ENCODE results near the gene MAP4K1.
"Not testable (repeated sequence)": the region's sequence is repeated elsewhere in the genome, so short reads cannot be mapped to it uniquely, and the experiment has no call there.

MAP4K1 gene

GRCh38 chr19:38554676-38555141 is 63.0 kb downstream of the MAP4K1 start:
- no peak overlapping the region for H3K9ac ChIP-seq (ENCODE audit: low read depth, low read length)
- H3K27me3 ChIP-seq (ENCODE audit: insufficient read depth, low read length): no peaks in the 10 kb centered on the region
- H3K4me1 ChIP-seq (ENCODE audit: insufficient read depth, low read length): no peaks in the 10 kb centered on the region
- H3K4me3 ChIP-seq (ENCODE audit: low read length): no peak overlapping the region
- no peak overlapping the region for H3K27ac ChIP-seq (ENCODE audit: low read depth, low read length)
- no peaks in the 10 kb centered on the region for H3K9me3 ChIP-seq (ENCODE audit: insufficient read depth, low read depth, low read length)
- 82% methylated on average over 3 of the region's 3 CpGs for WGBS
- H3K36me3 ChIP-seq (ENCODE audit: insufficient read depth, low read length): 0 out of 2 replicates have a peak, but pooled peaks cover 4% of the 10 kb centered on the region

- not testable (repeated sequence) for H3K9ac ChIP-seq (ENCODE audit: low read depth, low read length); H3K4me1 ChIP-seq (ENCODE audit: insufficient read depth, low read length); H3K4me3 ChIP-seq (ENCODE audit: low read length); H3K27ac ChIP-seq (ENCODE audit: low read depth, low read length); H3K9me3 ChIP-seq (ENCODE audit: insufficient read depth, low read depth, low read length); H3K36me3 ChIP-seq (ENCODE audit: insufficient read depth, low read length); H3K27me3 ChIP-seq (ENCODE audit: insufficient read depth, low read length)
- 100% methylated on average over 1 of the region's 1 CpG for WGBS
Observed at GRCh38 chr19:38553239-38553638, 64.5 kb downstream of the MAP4K1 start.

- Histone ChIP-seq H3K27me3 (ENCODE audit: insufficient read depth, low read length) (no peaks in the 10 kb centered on the region), H3K4me3 (ENCODE audit: low read length) (no peak overlapping the region), H3K27ac (ENCODE audit: low read depth, low read length) (no peak overlapping the region), H3K4me1 (ENCODE audit: insufficient read depth, low read length) (no peaks in the 10 kb centered on the region), H3K36me3 (ENCODE audit: insufficient read depth, low read length) (0 out of 2 replicates have a peak, but pooled peaks cover 4% of the 10 kb centered on the region), H3K9me3 (ENCODE audit: insufficient read depth, low read depth, low read length) (no peaks in the 10 kb centered on the region), H3K9ac (ENCODE audit: low read depth, low read length) (no peak overlapping the region)
- WGBS: 88% methylated on average over 6 of the region's 6 CpGs
Observed at GRCh38 chr19:38551450-38551813, 66.3 kb downstream of the MAP4K1 start.

DNA sequence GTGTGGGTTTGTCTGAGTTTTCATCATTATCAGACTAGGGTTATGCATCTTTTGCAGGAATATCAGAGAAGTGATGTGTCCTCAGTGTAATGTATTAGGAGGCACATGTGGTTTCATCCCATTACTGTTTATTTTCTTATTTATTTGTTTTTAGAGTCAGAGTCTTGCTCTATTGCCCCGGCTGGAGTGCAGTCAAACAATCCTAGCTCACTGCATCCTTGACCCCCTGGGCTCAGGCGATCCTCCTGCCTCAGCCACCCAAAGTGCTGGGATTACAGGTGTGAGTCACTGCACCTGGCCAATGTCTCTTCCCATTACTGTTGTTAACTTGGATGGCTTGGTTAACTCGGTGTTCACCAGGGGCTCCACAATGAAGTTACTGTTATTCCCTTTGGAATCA is 67.4 kb downstream of the MAP4K1 start:
- H3K4me1 ChIP-seq (ENCODE audit: insufficient read depth, low read length): no peaks in the 10 kb centered on the region
- H3K27ac ChIP-seq (ENCODE audit: low read depth, low read length): no peak overlapping the region
- WGBS: 93% methylated on average over 3 of the region's 3 CpGs

GRCh38 chr19:38549942-38550341 is 67.8 kb downstream of the MAP4K1 start:
- no peak overlapping the region for H3K27ac ChIP-seq (ENCODE audit: low read depth, low read length)
- H3K4me1 ChIP-seq (ENCODE audit: insufficient read depth, low read length): no peaks in the 10 kb centered on the region
- 84% methylated on average over 4 of the region's 4 CpGs for WGBS
- no peaks in the 10 kb centered on the region for H3K27me3 ChIP-seq (ENCODE audit: insufficient read depth, low read length)
- no peaks in the 10 kb centered on the region for H3K9me3 ChIP-seq (ENCODE audit: insufficient read depth, low read depth, low read length)
- no peak overlapping the region for H3K4me3 ChIP-seq (ENCODE audit: low read length)
- no peak overlapping the region for H3K9ac ChIP-seq (ENCODE audit: low read depth, low read length)
- H3K36me3 ChIP-seq (ENCODE audit: insufficient read depth, low read length): 0 out of 2 replicates have a peak, but pooled peaks cover 4% of the 10 kb centered on the region

More for the DNA sequence above, 67.4 kb downstream of the MAP4K1 start:
- Histone ChIP-seq H3K4me3 (ENCODE audit: low read length) (no peak overlapping the region), H3K27me3 (ENCODE audit: insufficient read depth, low read length) (no peaks in the 10 kb centered on the region), H3K36me3 (ENCODE audit: insufficient read depth, low read length) (0 out of 2 replicates have a peak, but pooled peaks cover 4% of the 10 kb centered on the region), H3K9me3 (ENCODE audit: insufficient read depth, low read depth, low read length) (no peaks in the 10 kb centered on the region), H3K9ac (ENCODE audit: low read depth, low read length) (no peak overlapping the region)

DNA sequence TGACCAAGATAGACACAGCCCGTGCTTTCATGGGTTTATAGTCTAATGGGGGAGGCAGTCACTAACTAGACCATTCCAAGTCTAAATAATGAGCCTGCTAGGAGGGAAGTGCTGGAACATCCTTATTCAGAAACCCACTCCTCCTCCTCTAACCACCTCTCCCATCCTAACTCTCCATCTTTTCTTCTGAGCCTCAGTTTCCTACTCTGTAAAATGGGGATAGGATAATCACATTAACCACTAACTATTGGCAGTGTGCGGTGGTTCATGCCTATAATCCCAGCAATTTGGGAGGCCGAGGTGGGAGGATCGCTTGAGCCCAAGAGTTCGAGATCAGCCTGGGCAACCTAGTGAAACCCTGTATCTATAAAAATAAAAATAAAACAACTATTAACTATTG is 68.7 kb downstream of the MAP4K1 start:
- Histone ChIP-seq H3K4me1 (ENCODE audit: insufficient read depth, low read length) (peaks cover 4% of the 10 kb centered on the region; the same call in 1 of the 2 replicates), H3K36me3 (ENCODE audit: insufficient read depth, low read length) (0 out of 2 replicates have a peak, but pooled peaks cover 3% of the 10 kb centered on the region)
- 97% methylated on average over 5 of the region's 5 CpGs for WGBS

GRCh38 chr19:38547421-38547820 is 70.3 kb downstream of the MAP4K1 start:
- 92% methylated on average over 5 of the region's 5 CpGs for WGBS
- H3K4me1 ChIP-seq (ENCODE audit: insufficient read depth, low read length): peaks cover 4% of the 10 kb centered on the region; the same call in 1 of the 2 replicates
- no peaks in the 10 kb centered on the region for H3K9me3 ChIP-seq (ENCODE audit: insufficient read depth, low read depth, low read length)
- H3K4me3 ChIP-seq (ENCODE audit: low read length): no peak overlapping the region
- no peak overlapping the region for H3K27ac ChIP-seq (ENCODE audit: low read depth, low read length)
- H3K9ac ChIP-seq (ENCODE audit: low read depth, low read length): no peak overlapping the region
- H3K27me3 ChIP-seq (ENCODE audit: insufficient read depth, low read length): no peaks in the 10 kb centered on the region
- no peaks in the 10 kb centered on the region for H3K36me3 ChIP-seq (ENCODE audit: insufficient read depth, low read length)

More for the DNA sequence above, 68.7 kb downstream of the MAP4K1 start:
- Histone ChIP-seq H3K9me3 (ENCODE audit: insufficient read depth, low read depth, low read length) (no peaks in the 10 kb centered on the region), H3K27me3 (ENCODE audit: insufficient read depth, low read length) (no peaks in the 10 kb centered on the region), H3K9ac (ENCODE audit: low read depth, low read length) (no peak overlapping the region), H3K4me3 (ENCODE audit: low read length) (no peak overlapping the region), H3K27ac (ENCODE audit: low read depth, low read length) (no peak overlapping the region)

DNA sequence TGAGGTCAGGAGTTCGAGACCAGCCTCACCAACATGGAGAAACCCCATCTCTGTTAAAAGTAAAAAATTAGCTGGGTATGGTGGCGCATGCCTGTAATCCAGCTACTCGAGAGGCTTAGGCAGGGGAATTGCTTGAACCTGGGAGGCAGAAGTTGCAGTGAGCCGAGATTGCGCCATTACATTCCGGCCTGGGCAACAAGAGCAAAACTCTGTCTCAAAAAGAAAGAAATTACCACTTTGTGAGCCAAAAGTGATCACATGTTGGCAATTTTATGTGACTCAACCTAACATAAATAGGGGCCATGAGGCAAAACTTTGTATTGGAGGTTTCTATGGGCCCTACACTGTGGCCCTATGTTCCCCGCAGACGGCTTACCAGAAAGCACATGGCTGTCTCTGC is 72.2 kb downstream of the MAP4K1 start:
- Histone ChIP-seq H3K27me3 (ENCODE audit: insufficient read depth, low read length) (no peaks in the 10 kb centered on the region), H3K9me3 (ENCODE audit: insufficient read depth, low read depth, low read length) (no peaks in the 10 kb centered on the region), H3K9ac (ENCODE audit: low read depth, low read length) (no peak overlapping the region), H3K4me1 (ENCODE audit: insufficient read depth, low read length) (peaks cover 4% of the 10 kb centered on the region; the same call in 1 of the 2 replicates), H3K4me3 (ENCODE audit: low read length) (no peak overlapping the region), H3K27ac (ENCODE audit: low read depth, low read length) (no peak overlapping the region), H3K36me3 (ENCODE audit: insufficient read depth, low read length) (no peaks in the 10 kb centered on the region)
- 94% methylated on average over 8 of the region's 8 CpGs for WGBS

DNA sequence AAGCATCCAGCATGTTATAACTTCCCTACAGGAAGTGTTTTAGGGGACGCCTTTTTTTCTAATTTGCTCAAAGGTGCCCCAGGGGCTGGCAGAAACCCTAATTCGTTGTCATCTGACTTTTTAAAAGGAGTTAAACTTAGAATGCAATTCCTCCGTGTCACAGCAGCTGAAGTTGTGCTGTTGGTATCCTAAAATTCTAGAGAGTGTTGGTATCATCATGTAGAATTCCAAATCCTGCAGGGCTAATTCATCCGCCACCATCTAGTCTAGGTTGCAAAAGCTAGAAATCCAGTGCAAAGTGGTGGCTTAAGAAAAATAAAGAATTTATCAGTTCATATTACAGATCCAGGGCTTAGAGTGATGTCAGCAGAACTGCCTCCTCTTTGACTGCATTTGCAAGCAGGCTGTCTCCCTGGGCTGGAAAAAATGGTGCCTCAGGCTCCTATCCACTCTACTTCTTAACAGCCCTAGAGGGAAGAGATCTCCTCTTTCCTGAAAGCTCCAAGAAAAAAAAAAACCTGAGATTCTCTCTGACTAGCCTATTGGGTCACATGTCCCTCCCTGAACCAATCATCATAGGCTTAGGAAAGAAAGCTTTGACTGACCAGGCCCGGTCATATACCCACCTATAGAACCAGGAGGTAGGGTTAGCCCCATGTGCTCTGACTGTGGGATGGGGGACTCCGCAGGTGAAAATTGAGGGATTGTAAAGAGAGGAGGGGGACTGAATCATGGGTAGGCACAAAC is 73.0 kb downstream of the MAP4K1 start:
- Histone ChIP-seq H3K9me3 (ENCODE audit: insufficient read depth, low read depth, low read length) (no peaks in the 10 kb centered on the region), H3K4me1 (ENCODE audit: insufficient read depth, low read length) (peaks cover 4% of the 10 kb centered on the region; the same call in 1 of the 2 replicates), H3K4me3 (ENCODE audit: low read length) (no peak overlapping the region), H3K27me3 (ENCODE audit: insufficient read depth, low read length) (no peaks in the 10 kb centered on the region), H3K9ac (ENCODE audit: low read depth, low read length) (no peak overlapping the region), H3K27ac (ENCODE audit: low read depth, low read length) (no peak overlapping the region), H3K36me3 (ENCODE audit: insufficient read depth, low read length) (no peaks in the 10 kb centered on the region)
- WGBS: 78% methylated on average over 6 of the region's 6 CpGs

- 89% methylated on average over 20 of the region's 21 CpGs for WGBS
- no peak overlapping the region for H3K27ac ChIP-seq (ENCODE audit: low read depth, low read length)
- no peak overlapping the region for H3K9ac ChIP-seq (ENCODE audit: low read depth, low read length)
- no peak overlapping the region for H3K4me3 ChIP-seq (ENCODE audit: low read length)
- H3K27me3 ChIP-seq (ENCODE audit: insufficient read depth, low read length): no peaks in the 10 kb centered on the region
- peaks cover 4% of the 10 kb centered on the region; the same call in 1 of the 2 replicates for H3K4me1 ChIP-seq (ENCODE audit: insufficient read depth, low read length)
- H3K36me3 ChIP-seq (ENCODE audit: insufficient read depth, low read length): no peaks in the 10 kb centered on the region
- H3K9me3 ChIP-seq (ENCODE audit: insufficient read depth, low read depth, low read length): no peaks in the 10 kb centered on the region
Observed at GRCh38 chr19:38543807-38544568, 73.8 kb downstream of the MAP4K1 start.

GRCh38 chr19:38543286-38543806 is 74.4 kb downstream of the MAP4K1 start:
- Histone ChIP-seq H3K4me1 (ENCODE audit: insufficient read depth, low read length) (peaks cover 4% of the 10 kb centered on the region; the same call in 1 of the 2 replicates), H3K9ac (ENCODE audit: low read depth, low read length) (no peak overlapping the region), H3K27ac (ENCODE audit: low read depth, low read length) (no peak overlapping the region), H3K9me3 (ENCODE audit: insufficient read depth, low read depth, low read length) (no peaks in the 10 kb centered on the region), H3K4me3 (ENCODE audit: low read length) (no peak overlapping the region), H3K36me3 (ENCODE audit: insufficient read depth, low read length) (no peaks in the 10 kb centered on the region), H3K27me3 (ENCODE audit: insufficient read depth, low read length) (no peaks in the 10 kb centered on the region)
- 92% methylated on average over 19 of the region's 19 CpGs for WGBS

Data from HUES64 (cell line).